HG03159 (cell line): Measurements from ENCODE around the gene OVCA2.
A peak's percentile ranks its signal among the peaks of the same experiment; 100 is the strongest.

Experiments
- ATAC-seq: cut with Tn5 transposase; IDR thresholded peaks from one replicate; pipeline ENCODE4 v1.9.1; 2021; ENCODE audit warnings: mild to moderate bottlenecking, moderate library complexity; ENCODE audit not compliant: unreplicated experiment

OVCA2 gene

DNA sequence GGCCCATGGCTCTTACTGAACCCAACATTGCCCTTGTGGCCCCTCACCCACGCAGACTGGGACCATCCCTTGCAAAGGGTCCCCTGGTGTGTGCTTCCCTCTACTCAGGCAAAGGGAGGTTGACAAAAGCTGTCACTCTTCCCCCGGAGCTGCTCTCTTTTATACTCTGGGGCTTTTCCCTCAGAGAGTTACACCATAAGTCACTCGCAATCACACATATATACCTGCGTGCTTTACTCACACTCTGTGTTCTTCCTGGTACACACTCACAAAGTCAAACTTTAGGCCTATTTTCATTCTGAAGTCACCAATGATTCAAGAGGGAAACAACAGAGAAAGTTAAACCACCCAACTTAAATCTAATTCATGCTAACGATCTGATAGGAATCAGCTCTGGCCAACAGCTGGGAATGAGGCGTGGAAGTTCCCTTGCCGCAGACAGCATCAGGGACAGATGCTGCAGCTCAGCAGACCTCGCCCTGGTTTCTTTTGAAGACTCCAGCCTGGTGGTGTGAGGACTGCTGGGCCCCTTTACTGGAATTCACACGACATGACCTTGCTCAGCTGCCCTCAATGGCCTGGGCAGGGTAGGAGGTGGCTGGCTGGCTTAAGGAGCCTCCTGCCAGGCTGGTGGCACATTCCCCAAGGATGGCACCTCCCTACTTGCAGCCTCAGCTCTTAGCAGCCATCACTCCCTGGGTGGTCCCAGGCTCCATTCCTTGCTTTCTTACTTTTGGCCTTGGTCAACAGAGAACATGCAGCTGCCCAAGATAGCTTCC is 40.4 kb downstream of the OVCA2 start:
- no peak for ATAC-seq

GRCh38 chr17:2083613-2084035 is 41.8 kb downstream of the OVCA2 start:
- peak; percentile 47 for ATAC-seq

- no peak for ATAC-seq
These were observed 42.4 kb downstream of the OVCA2 start for GRCh38 chr17:2084036-2084765.

DNA sequence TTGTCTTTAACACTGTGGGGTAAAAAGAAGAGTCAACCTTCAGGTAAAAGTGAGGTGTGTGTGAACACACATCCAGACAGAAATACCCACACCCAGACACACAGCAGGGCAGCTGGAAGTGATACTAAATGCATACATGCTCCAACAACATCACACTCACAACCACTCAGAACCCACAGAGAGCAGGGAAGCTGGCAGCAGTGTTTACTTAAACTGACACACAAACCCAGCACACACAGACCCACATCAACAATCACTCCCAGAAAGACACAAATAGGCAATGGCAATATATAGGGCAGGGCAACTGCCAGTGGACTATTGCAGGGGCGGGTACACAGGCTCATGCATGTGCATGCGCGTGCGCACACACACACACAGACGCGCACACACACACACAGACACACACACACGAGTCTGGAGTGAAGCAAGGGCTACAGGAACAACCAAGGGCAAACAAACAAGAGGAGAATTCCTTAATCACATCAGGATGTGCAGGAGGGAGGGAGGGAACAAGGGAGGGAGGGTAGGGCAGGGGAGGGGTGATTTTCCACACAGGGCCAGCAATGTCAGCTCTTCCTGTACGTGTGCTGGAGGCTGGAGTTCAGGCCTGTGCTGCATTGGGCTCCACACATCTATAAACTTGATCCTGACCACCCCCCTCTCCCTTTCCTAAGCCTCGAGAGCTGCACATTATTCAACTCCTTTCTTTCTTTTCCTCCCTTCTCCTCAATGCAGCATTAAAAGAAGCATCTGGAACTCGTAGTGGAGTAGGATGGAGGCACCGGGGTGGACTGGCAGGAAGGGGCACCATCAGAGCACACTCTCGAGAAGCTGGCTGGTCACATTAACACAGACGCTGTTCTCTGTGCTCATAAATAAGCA is 43.2 kb downstream of the OVCA2 start:
- ATAC-seq, result no peak

DNA sequence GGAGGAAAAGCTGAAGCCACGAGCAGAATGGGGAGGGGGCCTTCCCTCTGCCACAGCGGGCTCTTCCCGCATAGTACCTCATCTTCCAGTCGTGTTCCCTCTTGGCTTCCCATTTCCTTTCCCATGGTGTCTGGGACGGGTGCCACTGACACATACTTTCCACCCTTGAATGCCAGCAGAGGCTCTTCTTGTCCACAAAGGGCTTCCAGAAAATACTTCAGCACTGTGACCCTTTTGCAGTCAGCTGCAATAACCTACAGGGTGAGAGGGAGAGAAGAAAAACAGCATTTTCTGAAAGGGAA is 43.8 kb downstream of the OVCA2 start:
- no peak for ATAC-seq

DNA sequence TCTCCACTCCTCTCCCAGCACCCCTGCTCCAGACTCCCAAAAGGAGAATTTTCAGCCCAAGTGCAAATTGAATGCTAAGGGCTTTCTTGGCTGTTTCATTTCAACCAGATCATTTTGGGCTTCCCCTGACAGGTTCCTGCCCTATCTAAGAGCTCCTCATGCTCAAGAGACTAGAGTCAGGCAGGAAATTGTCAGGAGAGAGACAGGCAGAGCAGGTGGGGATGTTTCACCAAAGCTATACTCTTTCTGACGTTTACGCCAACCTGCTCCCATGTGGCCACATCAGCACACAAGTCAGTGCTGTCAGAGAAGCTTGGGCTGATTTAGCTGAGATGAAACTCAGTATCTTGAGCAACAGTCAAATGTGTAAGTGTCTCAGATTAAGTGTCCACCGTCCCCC is 44.5 kb downstream of the OVCA2 start:
- ATAC-seq, result no peak

DNA sequence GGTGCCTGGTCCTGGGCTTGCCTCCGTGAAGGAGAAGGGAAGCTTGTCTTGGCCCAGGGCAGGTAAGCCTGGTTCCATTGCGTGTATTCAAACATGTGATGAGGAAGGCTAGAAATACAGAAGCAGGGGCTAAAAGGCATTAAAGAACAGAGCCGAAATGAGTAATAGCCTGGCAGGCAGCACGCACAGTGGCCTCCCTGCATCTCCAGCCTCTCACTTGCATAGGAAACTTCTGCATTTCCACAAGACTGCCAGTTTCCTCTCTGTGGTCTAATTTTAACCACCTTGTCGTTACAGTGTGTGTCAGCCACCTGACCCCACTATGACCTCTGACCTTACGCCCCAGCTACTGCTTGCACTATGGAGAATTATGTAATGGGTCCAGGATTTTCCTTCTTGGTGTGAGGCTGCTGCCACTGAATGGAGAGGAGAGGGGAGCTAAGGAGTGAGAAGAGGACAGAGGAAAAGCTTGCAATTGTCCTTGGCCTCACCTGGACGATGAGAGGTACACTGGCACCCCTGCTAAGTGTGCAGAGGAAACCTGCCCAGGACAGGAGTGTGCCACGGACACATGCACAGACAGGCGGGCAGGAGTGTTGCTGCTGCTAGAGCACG is 45.9 kb downstream of the OVCA2 start:
- ATAC-seq, result no peak

DNA sequence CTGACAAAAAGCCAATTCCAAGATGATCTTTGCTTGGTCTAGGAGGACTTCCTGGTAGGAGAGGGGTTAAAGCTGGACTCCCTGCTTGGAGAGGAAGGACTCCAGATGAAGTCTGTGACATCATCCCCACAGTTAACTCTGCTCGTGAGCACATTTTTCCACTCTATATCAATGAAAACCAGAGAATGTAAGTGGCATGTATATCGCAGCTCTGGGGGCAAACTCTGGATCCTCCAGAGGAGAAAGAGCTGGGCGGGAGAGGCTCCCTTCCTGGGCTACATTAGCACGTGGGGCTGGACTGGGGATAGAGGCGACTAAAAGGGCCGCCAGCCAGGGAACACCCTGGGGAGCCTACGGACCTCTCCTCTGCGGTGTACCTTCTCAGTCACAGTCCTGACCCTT is 47.2 kb downstream of the OVCA2 start:
- ATAC-seq, result peak; percentile 23

DNA sequence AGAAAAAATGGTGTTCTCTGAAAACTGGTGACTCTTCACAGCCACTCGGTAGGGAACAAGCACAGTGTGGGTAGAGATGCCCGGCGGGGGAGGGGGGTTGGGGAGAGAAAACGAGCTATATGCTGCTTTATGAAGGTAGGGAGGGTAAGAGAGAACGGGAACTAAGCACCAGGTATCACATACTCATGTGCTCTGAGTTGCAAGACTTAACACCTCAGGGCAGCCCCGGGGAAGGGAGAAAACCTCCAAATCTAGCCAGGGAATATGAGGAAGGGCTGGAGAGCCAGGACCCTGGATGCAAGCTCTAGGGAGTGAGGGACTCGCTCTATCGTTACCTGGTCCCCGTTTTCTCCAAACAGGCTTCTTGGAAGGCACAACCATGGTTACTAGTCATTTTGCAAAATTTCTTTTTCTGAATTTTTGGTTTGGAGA is 48.4 kb downstream of the OVCA2 start:
- ATAC-seq, result no peak

- ATAC-seq, result no peak
These were observed 49.1 kb downstream of the OVCA2 start for GRCh38 chr17:2090804-2091534.

DNA sequence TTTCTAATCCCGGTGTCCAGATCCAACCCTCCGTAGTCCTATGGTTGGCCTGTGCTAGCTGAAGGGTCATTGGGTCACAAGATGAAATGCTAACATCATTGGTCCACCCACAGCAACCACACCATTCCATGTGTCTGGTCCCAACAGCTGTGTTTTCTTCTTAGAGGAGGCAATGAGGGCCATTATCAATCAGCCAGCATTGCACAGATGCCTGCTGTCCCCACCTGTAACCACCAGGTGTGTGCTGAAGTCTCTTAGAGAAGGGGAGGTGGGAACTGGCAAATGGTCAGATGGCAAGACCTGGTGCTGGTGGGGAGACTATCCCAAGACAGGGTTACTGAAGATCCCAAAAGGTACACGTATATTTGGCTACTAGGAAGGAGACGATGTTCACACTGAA is 50.4 kb downstream of the OVCA2 start:
- ATAC-seq, result no peak
